HG03108 (cell line): ENCODE data around the gene SPEM3.

ENCODE experiments used
- ATAC-seq: cut with Tn5 transposase; IDR thresholded peaks from one replicate; pipeline ENCODE4 v1.9.1; 2021; ENCODE audit warnings: moderate library complexity; ENCODE audit not compliant: unreplicated experiment

Gene SPEM3

GRCh38 chr17:7403727-7403976, 25.0 kb upstream of the SPEM3 start:
- no peak for ATAC-seq

- ATAC-seq: peak; percentile 89
Observed at GRCh38 chr17:7403977-7404736, 24.5 kb upstream of the SPEM3 start, which contains the start of gene TMEM256. Gene TMEM256 (minus strand): TSS chr17:7404097. CDS start chr17:7404084, 13 bp downstream.

GRCh38 chr17:7404737-7405349, 23.8 kb upstream of the SPEM3 start:
- peak; percentile 14 for ATAC-seq

- ATAC-seq: no peak
Observed at GRCh38 chr17:7405350-7406234, 23.1 kb upstream of the SPEM3 start.

DNA sequence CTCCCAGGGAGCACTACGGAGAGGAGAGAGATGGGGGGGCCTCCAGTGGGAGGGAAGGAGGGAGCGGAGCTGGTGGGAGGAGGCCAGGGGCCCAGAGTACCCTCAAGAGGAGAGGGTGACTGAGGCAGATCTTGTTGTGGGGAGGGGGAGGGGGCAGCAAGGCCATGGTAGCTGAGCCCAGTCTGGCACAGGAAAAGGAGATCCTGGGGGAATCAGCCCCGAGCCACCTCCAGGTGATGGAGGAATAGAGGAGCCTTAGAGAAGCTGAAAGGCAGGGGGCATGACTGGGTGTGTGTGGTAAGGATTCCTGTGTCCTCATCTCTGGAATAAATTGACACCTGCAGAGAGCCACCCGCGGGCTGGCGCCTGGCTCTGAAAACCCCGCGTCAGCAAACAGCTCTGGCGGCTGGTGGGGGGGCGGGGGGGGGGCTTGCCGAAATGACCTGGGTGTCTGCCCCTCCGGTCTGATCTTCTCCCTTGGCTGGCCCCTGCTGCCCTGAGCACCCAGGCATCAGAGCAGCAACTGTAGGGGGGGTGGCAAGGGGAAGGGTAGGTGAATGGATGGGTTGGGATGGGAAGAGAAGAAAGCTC, 22.3 kb upstream of the SPEM3 start:
- ATAC-seq: no peak

GRCh38 chr17:7407082-7407481, 21.6 kb upstream of the SPEM3 start:
- ATAC-seq: no peak

GRCh38 chr17:7407485-7408251, 21.0 kb upstream of the SPEM3 start, which contains the start of gene NLGN2:
Gene NLGN2 (plus strand): TSS chr17:7407845. CDS start chr17:7408256, 411 bp downstream.
- ATAC-seq: no peak

GRCh38 chr17:7408252-7408727, 20.4 kb upstream of the SPEM3 start:
- no peak for ATAC-seq

DNA sequence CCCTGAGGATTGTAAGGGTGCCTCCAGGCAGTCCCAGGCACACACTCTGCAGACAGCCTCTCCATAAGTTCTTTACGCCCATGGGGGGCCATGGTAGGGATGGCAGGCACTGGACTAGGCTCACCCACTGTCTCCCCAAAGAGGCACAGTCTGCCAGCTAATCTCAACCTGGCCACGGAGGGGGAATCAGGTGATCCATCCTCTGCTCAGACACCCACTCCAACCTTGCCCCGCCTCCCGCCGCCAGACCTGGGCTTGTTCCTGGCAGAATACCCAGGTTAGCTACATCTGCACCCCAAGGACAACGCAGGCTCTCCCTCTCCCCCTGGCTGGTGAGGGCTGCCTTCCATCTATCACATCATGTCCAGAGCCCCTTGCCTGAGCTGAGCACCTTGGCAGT, 19.8 kb upstream of the SPEM3 start:
- ATAC-seq: no peak

DNA sequence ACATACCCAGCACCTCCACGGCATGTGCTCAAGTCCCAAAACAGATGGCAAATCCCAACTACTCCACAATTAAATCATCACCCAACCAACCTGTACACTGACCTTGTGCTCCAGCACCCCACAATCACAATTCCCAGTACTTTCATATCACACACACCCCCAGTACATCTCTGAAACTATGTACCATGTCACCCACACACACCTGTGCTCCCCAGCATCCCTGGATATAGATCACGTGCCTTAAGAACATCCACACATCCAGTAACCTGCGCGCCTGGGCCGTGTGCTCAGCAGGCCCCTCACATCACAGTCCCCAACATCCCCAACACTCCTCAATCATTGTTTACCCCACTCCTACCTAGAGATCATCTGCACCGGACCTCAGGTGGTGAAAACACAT, 18.9 kb upstream of the SPEM3 start:
- ATAC-seq: no peak

DNA sequence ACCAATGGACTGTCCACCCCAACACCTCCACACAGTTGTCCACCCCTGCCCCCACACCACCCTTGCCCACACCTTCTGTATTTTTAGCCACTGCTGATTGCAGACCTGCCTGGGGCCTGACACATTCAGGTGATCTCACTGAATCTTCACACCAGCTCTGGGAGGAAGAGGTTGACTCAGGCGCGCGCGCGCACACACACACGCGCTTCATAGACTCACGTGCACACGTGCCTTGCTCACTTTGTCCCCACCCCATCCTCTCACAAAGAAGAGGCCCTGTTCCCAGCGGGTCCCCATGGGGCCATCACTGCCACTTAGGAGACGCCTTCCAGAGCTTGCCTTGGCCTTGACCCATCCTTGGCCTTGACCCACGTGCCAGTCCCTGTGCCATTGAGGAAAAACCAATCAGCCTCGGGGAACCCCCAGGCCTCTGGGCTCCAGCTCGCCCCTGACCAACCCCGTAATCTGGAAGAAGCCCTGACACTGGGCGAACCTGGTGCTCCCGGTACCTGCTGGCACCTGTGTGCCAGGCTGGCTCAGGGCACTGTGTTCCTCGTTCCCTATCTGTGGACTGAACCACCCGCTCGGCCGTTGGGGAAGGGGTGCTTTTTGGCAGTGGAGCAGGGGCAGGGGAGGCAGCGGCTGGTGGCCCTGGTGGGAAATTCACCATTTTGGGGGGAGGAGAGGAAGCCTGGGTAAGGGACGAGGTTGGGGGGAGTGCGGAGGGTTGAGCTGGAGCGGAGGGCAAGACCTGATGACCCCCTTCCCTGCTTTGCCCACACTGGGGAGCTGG, 17.8 kb upstream of the SPEM3 start:
- ATAC-seq: no peak

- ATAC-seq: no peak
Observed at GRCh38 chr17:7411427-7411750, 17.3 kb upstream of the SPEM3 start.

DNA sequence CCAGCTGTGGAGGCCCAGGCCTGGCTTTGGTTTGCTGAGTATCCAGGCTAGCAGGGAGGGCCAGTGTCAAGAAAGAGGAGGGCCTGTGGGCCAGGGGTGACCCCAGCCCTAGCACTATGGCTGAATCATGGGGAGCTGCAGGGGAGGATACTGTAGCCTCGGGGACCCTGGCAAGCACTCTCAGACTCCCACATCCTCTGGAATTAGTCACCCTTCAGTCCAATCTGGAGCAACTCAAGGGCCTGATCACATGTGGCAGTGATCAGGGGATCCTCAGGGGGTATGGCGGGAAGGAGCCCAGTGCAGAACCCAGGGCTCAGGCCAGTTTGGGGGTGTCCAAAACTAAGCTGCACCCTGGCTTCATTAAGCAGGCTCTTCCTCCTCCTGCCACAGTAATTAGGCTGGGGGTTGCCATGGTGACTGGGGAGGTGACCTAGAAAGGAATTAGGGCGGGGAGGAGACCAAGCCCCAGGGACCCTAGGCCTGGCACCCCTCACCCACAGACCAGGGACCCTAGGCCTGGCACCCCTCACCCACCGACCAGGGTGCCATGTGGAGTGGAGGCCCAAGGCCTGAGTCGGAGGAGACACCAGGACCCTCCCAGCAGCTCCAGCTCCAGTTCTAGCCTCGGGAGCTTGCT, 15.2 kb upstream of the SPEM3 start:
- no peak for ATAC-seq

GRCh38 chr17:7414837-7415236, 13.8 kb upstream of the SPEM3 start:
- ATAC-seq: no peak

GRCh38 chr17:7415784-7416183, 12.9 kb upstream of the SPEM3 start:
- no peak for ATAC-seq

GRCh38 chr17:7416323-7416722, 12.3 kb upstream of the SPEM3 start:
- ATAC-seq: no peak

- no peak for ATAC-seq
Observed at GRCh38 chr17:7417056-7417655, 11.5 kb upstream of the SPEM3 start.

GRCh38 chr17:7418472-7419152, 10.0 kb upstream of the SPEM3 start:
- ATAC-seq: no peak
